ENCODE data around the gene RPL22. TPM values are rescaled to one million over a fixed set of nuclear protein-coding genes. Genes with fewer than 3 reads are reported as not detected.
A peak's percentile ranks its signal among the peaks of the same experiment; 100 is the strongest.

RPL22 gene
- total RNA-seq, result 354 TPM

GRCh38 chr1:6199298-6200187 lies at the start of gene RPL22:
RPL22 (minus strand) TSS chr1:6199595; CDS start chr1:6199573, 22 bp downstream.
- intact Hi-C loops (cut with DNase I), result no loop called here
- ATAC-seq (peak; percentile 99), DNase-seq (ENCODE audit: low spot score) (peak; percentile 98)

- no peak for DNase-seq (ENCODE audit: low spot score)
- intact Hi-C loops (cut with DNase I), result loop anchor here (5.0 to 10.0 kb wide), 4 partner anchors 89 to 196 kb away; no protein-coding TSS in a partner anchor
- no peak for ATAC-seq
These were observed 48.9 kb upstream of the RPL22 start for GRCh38 chr1:6248161-6248776.

- DNase-seq (ENCODE audit: low spot score), result no peak
- ATAC-seq, result no peak
- intact Hi-C loops (cut with DNase I), result loop anchor here (5.0 to 10.0 kb wide), 4 partner anchors 90 to 195 kb away; no protein-coding TSS in a partner anchor
These were observed 48.3 kb upstream of the RPL22 start for GRCh38 chr1:6247651-6248050.

- DNase-seq (ENCODE audit: low spot score) (peak; percentile 92), ATAC-seq (peak; percentile 81)
- intact Hi-C loops (cut with DNase I), result loop anchor here (5.0 to 10.0 kb wide), 4 partner anchors 91 to 194 kb away; no protein-coding TSS in a partner anchor
These were observed 47.4 kb upstream of the RPL22 start for GRCh38 chr1:6246497-6247467.

- ATAC-seq (no peak), DNase-seq (ENCODE audit: low spot score) (no peak)
- intact Hi-C loops (cut with DNase I), result loop anchor here (5.0 to 10.0 kb wide), 4 partner anchors 91 to 194 kb away; no protein-coding TSS in a partner anchor
These were observed 46.6 kb upstream of the RPL22 start for GRCh38 chr1:6245869-6246496.

GRCh38 chr1:6245086-6245868 lies 45.9 kb upstream of the RPL22 start:
- intact Hi-C loops (cut with DNase I), result loop anchor here (5.0 to 10.0 kb wide), 4 partner anchors 92 to 193 kb away; no protein-coding TSS in a partner anchor
- ATAC-seq (peak; percentile 66), DNase-seq (ENCODE audit: low spot score) (peak; percentile 87)

- intact Hi-C loops (cut with DNase I), result loop anchor here (5.0 to 10.0 kb wide), 4 partner anchors 93 to 192 kb away; no protein-coding TSS in a partner anchor
- DNase-seq (ENCODE audit: low spot score), result no peak
- ATAC-seq, result no peak
These were observed 45.1 kb upstream of the RPL22 start for GRCh38 chr1:6244401-6245049.

GRCh38 chr1:6243993-6244392 lies 44.6 kb upstream of the RPL22 start, which contains the start of gene HES3:
HES3 (plus strand) TSS chr1:6244179; CDS start chr1:6244366, 187 bp downstream.
- no peak for ATAC-seq
- intact Hi-C loops (cut with DNase I), result loop anchor here (10.0 kb wide), 1 partner anchor 191 kb away; no protein-coding TSS in a partner anchor
- no peak for DNase-seq (ENCODE audit: low spot score)

- intact Hi-C loops (cut with DNase I), result loop anchor here (10.0 kb wide), 1 partner anchor 192 kb away; no protein-coding TSS in a partner anchor
- no peak for ATAC-seq
- no peak for DNase-seq (ENCODE audit: low spot score)
These were observed 43.8 kb upstream of the RPL22 start for GRCh38 chr1:6243053-6243834.

- no peak for ATAC-seq
- no peak for DNase-seq (ENCODE audit: low spot score)
- intact Hi-C loops (cut with DNase I), result loop anchor here (10.0 kb wide), 1 partner anchor 193 kb away; no protein-coding TSS in a partner anchor
These were observed 42.7 kb upstream of the RPL22 start for GRCh38 chr1:6241887-6242740.

- intact Hi-C loops (cut with DNase I), result loop anchor here (10.0 kb wide), 1 partner anchor 194 kb away; no protein-coding TSS in a partner anchor
- DNase-seq (ENCODE audit: low spot score) (no peak), ATAC-seq (no peak)
These were observed 41.9 kb upstream of the RPL22 start for GRCh38 chr1:6241107-6241886.

- ATAC-seq (no peak), DNase-seq (ENCODE audit: low spot score) (no peak)
- intact Hi-C loops (cut with DNase I), result loop anchor here (10.0 kb wide), 1 partner anchor 195 kb away; no protein-coding TSS in a partner anchor
These were observed 40.8 kb upstream of the RPL22 start for GRCh38 chr1:6239950-6240768.

GRCh38 chr1:6239213-6239752 lies 39.9 kb upstream of the RPL22 start:
- ATAC-seq (no peak), DNase-seq (ENCODE audit: low spot score) (no peak)
- intact Hi-C loops (cut with DNase I), result no loop called here
